GM23338 (cell line): Measurements from ENCODE around the gene MLLT3. TPM values are rescaled to one million over a fixed set of nuclear protein-coding genes. Genes with fewer than 3 reads are reported as not detected.

Source experiments
- ATAC-seq: fragments of 200-7000 bp; cut with Tn5 transposase; 3 replicates; pipeline ENCODE4 v1.9.1; 2020
- DNase-seq: peaks from one replicate; pipeline ENCODE4 v3.0.0-alpha.2; 2015; ENCODE audit warnings: low spot score
- H2AFZ ChIP-seq: fragments of 200-600 bp; sonication (generic); 2 replicates; pipeline ENCODE4 v1.8.0; 2016; ENCODE audit warnings: antibody characterized with exemption, mild to moderate bottlenecking, moderate library complexity
- H3F3A ChIP-seq: fragments of 200-600 bp; sonication (generic); replicated peaks from 2 replicates; pipeline ENCODE4 v1.8.0; 2017; ENCODE audit warnings: antibody characterized with exemption, mixed run types, low read depth
- H3K27ac ChIP-seq: fragments of 200-600 bp; sonication (generic); 2 replicates; pipeline ENCODE4 v1.6.1; 2016; ENCODE audit warnings: low read depth
- H3K27me3 ChIP-seq: fragments of 200-600 bp; sonication (generic); 2 replicates; pipeline ENCODE4 v1.8.0; 2016; ENCODE audit warnings: mild to moderate bottlenecking, mixed run types, moderate library complexity; ENCODE audit not compliant: insufficient read depth
- H3K36me3 ChIP-seq: fragments of 200-600 bp; sonication (generic); 2 replicates; pipeline ENCODE4 v1.8.0; 2016; ENCODE audit warnings: mild to moderate bottlenecking; ENCODE audit not compliant: insufficient read depth
- H3K4me1 ChIP-seq: fragments of 200-600 bp; sonication (generic); 2 replicates; pipeline ENCODE4 v1.8.0; 2016; ENCODE audit warnings: mild to moderate bottlenecking, moderate library complexity; ENCODE audit not compliant: insufficient read depth
- H3K4me2 ChIP-seq: fragments of 200-600 bp; sonication (generic); 2 replicates; pipeline ENCODE4 v1.7.1; 2017; ENCODE audit warnings: mixed run types
- H3K4me3 ChIP-seq: fragments of 200-600 bp; sonication (generic); 2 replicates; pipeline ENCODE4 v1.6.1; 2016; ENCODE audit warnings: mixed run types
- H3K79me2 ChIP-seq: fragments of 200-600 bp; sonication (generic); replicated peaks from 2 replicates; pipeline ENCODE4 v1.8.0; 2017; ENCODE audit warnings: mild to moderate bottlenecking; ENCODE audit not compliant: insufficient read depth
- H3K9me2 ChIP-seq: fragments of 200-600 bp; sonication (generic); 2 replicates; pipeline ENCODE4 v1.8.0; 2017; ENCODE audit not compliant: insufficient read depth
- H4K20me1 ChIP-seq: fragments of 200-600 bp; sonication (generic); replicated peaks from 2 replicates; pipeline ENCODE4 v1.8.0; 2017; ENCODE audit warnings: mild to moderate bottlenecking; ENCODE audit not compliant: insufficient read depth
- H3K27ac Mint-ChIP-seq: 2 replicates; pipeline ENCODE4 v1.8.0; 2020; ENCODE audit warnings: inconsistent platforms, mild to moderate bottlenecking, moderate library complexity, mixed read lengths
- H3K27me3 Mint-ChIP-seq: 3 replicates; pipeline ENCODE4 v1.8.0; 2022; ENCODE audit warnings: low read depth, mild to moderate bottlenecking, moderate library complexity, mixed read lengths, inconsistent platforms; ENCODE audit not compliant: insufficient read depth, poor library complexity
- H3K36me3 Mint-ChIP-seq: 3 replicates; pipeline ENCODE4 v1.8.0; 2021; ENCODE audit warnings: low read depth, mild to moderate bottlenecking, inconsistent platforms, moderate library complexity, mixed read lengths
- H3K4me1 Mint-ChIP-seq: 3 replicates; pipeline ENCODE4 v1.8.0; 2020; ENCODE audit warnings: mild to moderate bottlenecking, inconsistent platforms, mixed read lengths
- H3K4me3 Mint-ChIP-seq: 3 replicates; pipeline ENCODE4 v1.8.0; 2021; ENCODE audit warnings: moderate library complexity, mild to moderate bottlenecking, inconsistent platforms, mixed read lengths
- H3K9me3 Mint-ChIP-seq: 3 replicates; pipeline ENCODE4 v1.8.0; 2020; ENCODE audit warnings: moderate library complexity, mild to moderate bottlenecking, inconsistent platforms, mixed read lengths
- CREB1 ChIP-seq: fragments of 250-450 bp; sonication (Bioruptor Pico); IDR thresholded peaks from 2 replicates; pipeline ENCODE4 v1.5.0; 2020; ENCODE audit warnings: low read depth, mild to moderate bottlenecking, moderate library complexity
- EZH2phosphoT487 ChIP-seq: fragments of 200-600 bp; sonication (generic); IDR thresholded peaks from one replicate; pipeline ENCODE4 v1.8.1; 2018; ENCODE audit warnings: antibody characterized with exemption; ENCODE audit not compliant: unreplicated experiment
- JUNB ChIP-seq: IDR thresholded peaks from one replicate; pipeline ENCODE4 v1.6.1; 2016; ENCODE audit warnings: antibody characterized with exemption; ENCODE audit not compliant: unreplicated experiment
- REST ChIP-seq: IDR thresholded peaks from one replicate; pipeline ENCODE4 v1.6.1; 2018; ENCODE audit warnings: antibody characterized with exemption; ENCODE audit not compliant: unreplicated experiment
- STAT1 ChIP-seq: IDR thresholded peaks from one replicate; pipeline ENCODE4 v1.6.1; 2016; ENCODE audit warnings: antibody characterized with exemption; ENCODE audit not compliant: unreplicated experiment
- polyA plus RNA-seq: library from polyadenylated mRNA; unstranded; fragments of >200 nt; fragmentation: Nextera tagmentation; extraction: Ambion mirVana; gene quantifications from 2 replicates; pipeline ENCODE4 v1.2.1, GENCODE V29; 2016
- total RNA-seq: library from RNA; depleted of rRNA; stranded (reverse); fragments of >200 nt; shearing (Covaris generic); gene quantifications from 2 replicates; pipeline ENCODE4 v1.2.3, GENCODE V29; 2014
- TF ChIP-seq, protein P1 (sequence below): IDR thresholded peaks from 2 replicates; pipeline ENCODE4 v1.6.1; 2016; ENCODE audit warnings: antibody characterized with exemption

The MLLT3 gene
- total and polyA plus RNA-seq, 2 experiments from 2014 or later = 7.5 to 9.5 TPM

- Histone ChIP-seq H3K36me3 (no peaks in the 10 kb centered on the region), H3F3A (no peaks in the 10 kb centered on the region), H3K79me2 (peaks cover 85% of the 10 kb centered on the region), H3K4me3 (no peak overlapping the region), H3K4me2 (no peak overlapping the region), H3K9me2 (peaks cover 21% of the 10 kb centered on the region), H4K20me1 (no peaks in the 10 kb centered on the region), H2AFZ (no peak overlapping the region), H3K4me1 (peaks cover 54% of the 10 kb centered on the region), H3K27ac (no peak overlapping the region), H3K27me3 (no peaks in the 10 kb centered on the region)
- ATAC-seq (no peak), DNase-seq (no peak)
- H3K27ac Mint-ChIP-seq = no peak overlapping the region
- TF ChIP-seq REST (no peak), EZH2phosphoT487 (no peak), STAT1 (no peak), JUNB (no peak), CREB1 (no peak)
- TF ChIP-seq, protein P1, sequence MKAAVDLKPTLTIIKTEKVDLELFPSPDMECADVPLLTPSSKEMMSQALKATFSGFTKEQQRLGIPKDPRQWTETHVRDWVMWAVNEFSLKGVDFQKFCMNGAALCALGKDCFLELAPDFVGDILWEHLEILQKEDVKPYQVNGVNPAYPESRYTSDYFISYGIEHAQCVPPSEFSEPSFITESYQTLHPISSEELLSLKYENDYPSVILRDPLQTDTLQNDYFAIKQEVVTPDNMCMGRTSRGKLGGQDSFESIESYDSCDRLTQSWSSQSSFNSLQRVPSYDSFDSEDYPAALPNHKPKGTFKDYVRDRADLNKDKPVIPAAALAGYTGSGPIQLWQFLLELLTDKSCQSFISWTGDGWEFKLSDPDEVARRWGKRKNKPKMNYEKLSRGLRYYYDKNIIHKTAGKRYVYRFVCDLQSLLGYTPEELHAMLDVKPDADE = no peak
- peaks cover 24% of the 10 kb centered on the region for H3K4me1 Mint-ChIP-seq
- no peak overlapping the region for H3K4me3 Mint-ChIP-seq
- H3K9me3 Mint-ChIP-seq = no peaks in the 10 kb centered on the region
- H3K36me3 Mint-ChIP-seq = no peaks in the 10 kb centered on the region
- H3K27me3 Mint-ChIP-seq = peaks cover 2% of the 10 kb centered on the region
Measured at GRCh38 chr9:20663133-20663532, 40.8 kb upstream of the MLLT3 start.

DNA sequence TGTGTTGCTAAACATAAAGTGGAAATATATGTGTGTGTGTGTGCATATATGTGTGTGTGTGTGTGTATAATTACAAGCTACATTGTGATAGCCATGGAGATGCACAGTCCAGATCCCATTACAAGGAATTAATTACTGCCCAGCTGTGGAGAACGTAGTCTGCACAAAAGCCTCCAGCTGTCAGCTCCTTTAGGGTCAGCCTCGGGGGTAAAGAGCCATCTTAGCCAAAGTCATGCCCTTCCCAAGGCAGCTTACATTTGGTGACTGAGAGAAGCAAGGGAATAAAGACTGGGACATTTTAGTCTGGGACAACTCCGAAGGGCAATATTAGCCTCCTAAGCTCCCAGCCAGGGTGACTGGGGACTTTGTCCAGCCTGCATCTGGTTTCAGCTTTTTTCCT is 39.9 kb upstream of the MLLT3 start:
- Mint-ChIP-seq H3K4me1 (peaks cover 19% of the 10 kb centered on the region), H3K4me3 (no peak overlapping the region), H3K36me3 (no peaks in the 10 kb centered on the region), H3K9me3 (no peaks in the 10 kb centered on the region), H3K27me3 (peaks cover 2% of the 10 kb centered on the region), H3K27ac (no peak overlapping the region)
- no peak overlapping the region for H2AFZ ChIP-seq
- H3K9me2 ChIP-seq = peaks cover 21% of the 10 kb centered on the region
- ATAC-seq (peak; percentile 46), DNase-seq (no peak)
- no peaks in the 10 kb centered on the region for H4K20me1 ChIP-seq
- no peak for TF ChIP-seq EZH2phosphoT487
- H3K4me1 ChIP-seq = peaks cover 54% of the 10 kb centered on the region
- H3K27ac ChIP-seq = no peak overlapping the region
- no peaks in the 10 kb centered on the region for H3K27me3 ChIP-seq
- H3K4me3 ChIP-seq = no peak overlapping the region
- peaks cover 76% of the 10 kb centered on the region for H3K79me2 ChIP-seq
- no peak overlapping the region for H3K4me2 ChIP-seq
- H3F3A ChIP-seq = no peaks in the 10 kb centered on the region
- H3K36me3 ChIP-seq = no peaks in the 10 kb centered on the region
